MM.1S (cell line): Measurements from ENCODE around the gene UBAP2L.

Source experiments
- EZH2 ChIP-seq: fragments of 300-600 bp; sonication (generic); optimal IDR thresholded peaks from 2 replicates; pipeline ENCODE3; 2017; ENCODE audit warnings: low read depth, mild to moderate bottlenecking, antibody characterized with exemption, low read length, mixed read lengths
- TF ChIP-seq, protein P1 (sequence below): fragments of 300-600 bp; sonication (generic); IDR thresholded peaks from 2 replicates; pipeline ENCODE4 v1.5.1; 2016; ENCODE audit warnings: antibody characterized with exemption, low read length, mixed read lengths

- TF ChIP-seq, protein P1, sequence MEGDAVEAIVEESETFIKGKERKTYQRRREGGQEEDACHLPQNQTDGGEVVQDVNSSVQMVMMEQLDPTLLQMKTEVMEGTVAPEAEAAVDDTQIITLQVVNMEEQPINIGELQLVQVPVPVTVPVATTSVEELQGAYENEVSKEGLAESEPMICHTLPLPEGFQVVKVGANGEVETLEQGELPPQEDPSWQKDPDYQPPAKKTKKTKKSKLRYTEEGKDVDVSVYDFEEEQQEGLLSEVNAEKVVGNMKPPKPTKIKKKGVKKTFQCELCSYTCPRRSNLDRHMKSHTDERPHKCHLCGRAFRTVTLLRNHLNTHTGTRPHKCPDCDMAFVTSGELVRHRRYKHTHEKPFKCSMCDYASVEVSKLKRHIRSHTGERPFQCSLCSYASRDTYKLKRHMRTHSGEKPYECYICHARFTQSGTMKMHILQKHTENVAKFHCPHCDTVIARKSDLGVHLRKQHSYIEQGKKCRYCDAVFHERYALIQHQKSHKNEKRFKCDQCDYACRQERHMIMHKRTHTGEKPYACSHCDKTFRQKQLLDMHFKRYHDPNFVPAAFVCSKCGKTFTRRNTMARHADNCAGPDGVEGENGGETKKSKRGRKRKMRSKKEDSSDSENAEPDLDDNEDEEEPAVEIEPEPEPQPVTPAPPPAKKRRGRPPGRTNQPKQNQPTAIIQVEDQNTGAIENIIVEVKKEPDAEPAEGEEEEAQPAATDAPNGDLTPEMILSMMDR, result no peak
- TF ChIP-seq EZH2, result no peak
These were observed 30.2 kb upstream of the UBAP2L start for GRCh38 chr1:154190550-154190949.
